A673 (cell line): ENCODE measurements around the gene ATG2B. TPM values are rescaled to one million over a fixed set of nuclear protein-coding genes. Genes with fewer than 3 reads are reported as not detected.

Experiments used
- BruUV-seq: library from RNA; stranded (reverse); fragments of 400-500 nt; replicated peaks from 2 replicates; lab custom pipeline; 2021; lab: Mats Ljungman, UMichigan
- CTCF ChIA-PET: fragments of 300-600 bp; sonication (Branson Sonifier 250); formaldehyde crosslinking; loops from one replicate; lab custom pipeline; 2022; ENCODE audit warnings: antibody characterized with exemption; lab: Charles Lee
- POLR2A ChIA-PET: fragments of 300-600 bp; sonication (Branson Sonifier 250); formaldehyde crosslinking; loops from one replicate; lab custom pipeline; 2022; ENCODE audit warnings: antibody characterized with exemption; ENCODE audit not compliant: low non-redundant PET; lab: Charles Lee
- DNase-seq: peaks from one replicate; pipeline ENCODE4 v3.0.0-alpha.2; 2015; ENCODE audit warnings: low spot score
- H3K27ac ChIP-seq: fragments of 200-600 bp; sonication (generic); 2 replicates; pipeline ENCODE4 v1.5.1; 2016; ENCODE audit warnings: mixed run types, low read depth, mild to moderate bottlenecking, mixed read lengths, antibody characterized with exemption, low read length; ENCODE audit not compliant: poor library complexity, severe bottlenecking
- H3K27me3 ChIP-seq: fragments of 200-600 bp; sonication (generic); replicated peaks from 2 replicates; pipeline ENCODE4 v1.6.1; 2017; ENCODE audit warnings: mixed run types, low read depth, mild to moderate bottlenecking, mixed read lengths, antibody characterized with exemption, low read length; ENCODE audit not compliant: insufficient read depth, poor library complexity
- H3K36me3 ChIP-seq: fragments of 200-600 bp; sonication (generic); 2 replicates; pipeline ENCODE4 v1.6.1; 2016; ENCODE audit warnings: mixed run types, mild to moderate bottlenecking, mixed read lengths, antibody characterized with exemption, low read length; ENCODE audit not compliant: insufficient read depth, poor library complexity, severe bottlenecking
- H3K4me1 ChIP-seq: fragments of 200-600 bp; sonication (generic); 2 replicates; pipeline ENCODE4 v1.6.1; 2017; ENCODE audit warnings: mixed run types, mild to moderate bottlenecking, mixed read lengths, antibody characterized with exemption, low read length; ENCODE audit not compliant: insufficient read depth, poor library complexity, severe bottlenecking
- H3K4me3 ChIP-seq: fragments of 200-600 bp; sonication (generic); 2 replicates; pipeline ENCODE4 v1.5.1; 2016; ENCODE audit warnings: low read depth, mixed run types, mild to moderate bottlenecking, mixed read lengths, low read length; ENCODE audit not compliant: poor library complexity, severe bottlenecking
- H3K9me3 ChIP-seq: fragments of 200-600 bp; sonication (generic); 2 replicates; pipeline ENCODE4 v1.6.1; 2016; ENCODE audit warnings: mixed run types, low read depth, mild to moderate bottlenecking, mixed read lengths, antibody characterized with exemption, low read length; ENCODE audit not compliant: poor library complexity, severe bottlenecking
- EZH2 ChIP-seq: fragments of 200-600 bp; sonication (generic); IDR thresholded peaks from 2 replicates; pipeline ENCODE4 v1.6.1; 2017; ENCODE audit warnings: borderline replicate concordance, low read depth, mild to moderate bottlenecking, mixed read lengths, antibody characterized with exemption, low read length; ENCODE audit not compliant: poor library complexity, severe bottlenecking
- intact Hi-C: fragments of 100-400 bp; cut with micrococcal nuclease; formaldehyde crosslinking; loops from one replicate; pipeline ENCODE4 v1.10.0; 2022; ENCODE audit not compliant: unreplicated experiment
- total RNA-seq: library from RNA; stranded (reverse); gene quantifications from 2 replicates; pipeline ENCODE4 v1.2.3, GENCODE V29; 2021
- TF ChIP-seq, protein P1 (sequence below): fragments of 300-800, 200-600 bp; sonication (generic); conservative IDR thresholded peaks from 2 replicates; pipeline ENCODE4 v1.5.1; 2017; ENCODE audit warnings: low read depth, mild to moderate bottlenecking, antibody characterized with exemption, low read length, moderate library complexity, mixed read lengths

The ATG2B gene
- total RNA-seq, 1 experiment from 2014 or later, result 22.7 TPM

GRCh38 chr14:96267336-96267735, 95.8 kb downstream of the ATG2B start:
- Histone ChIP-seq H3K9me3 (no peaks in the 10 kb centered on the region), H3K4me3 (no peak overlapping the region), H3K27me3 (no peaks in the 10 kb centered on the region), H3K36me3 (no peaks in the 10 kb centered on the region), H3K27ac (peak overlapping the region; percentile 18), H3K4me1 (peaks cover 28% of the 10 kb centered on the region)
- peak; percentile 79 for DNase-seq
- POLR2A ChIA-PET, result interaction anchor here (0.6 kb wide), 1 partner anchor 63 kb away, joined by 8 read pairs; the partner anchor contains the start of gene BDKRB2
- TF ChIP-seq EZH2, result no peak
- TF ChIP-seq, protein P1, sequence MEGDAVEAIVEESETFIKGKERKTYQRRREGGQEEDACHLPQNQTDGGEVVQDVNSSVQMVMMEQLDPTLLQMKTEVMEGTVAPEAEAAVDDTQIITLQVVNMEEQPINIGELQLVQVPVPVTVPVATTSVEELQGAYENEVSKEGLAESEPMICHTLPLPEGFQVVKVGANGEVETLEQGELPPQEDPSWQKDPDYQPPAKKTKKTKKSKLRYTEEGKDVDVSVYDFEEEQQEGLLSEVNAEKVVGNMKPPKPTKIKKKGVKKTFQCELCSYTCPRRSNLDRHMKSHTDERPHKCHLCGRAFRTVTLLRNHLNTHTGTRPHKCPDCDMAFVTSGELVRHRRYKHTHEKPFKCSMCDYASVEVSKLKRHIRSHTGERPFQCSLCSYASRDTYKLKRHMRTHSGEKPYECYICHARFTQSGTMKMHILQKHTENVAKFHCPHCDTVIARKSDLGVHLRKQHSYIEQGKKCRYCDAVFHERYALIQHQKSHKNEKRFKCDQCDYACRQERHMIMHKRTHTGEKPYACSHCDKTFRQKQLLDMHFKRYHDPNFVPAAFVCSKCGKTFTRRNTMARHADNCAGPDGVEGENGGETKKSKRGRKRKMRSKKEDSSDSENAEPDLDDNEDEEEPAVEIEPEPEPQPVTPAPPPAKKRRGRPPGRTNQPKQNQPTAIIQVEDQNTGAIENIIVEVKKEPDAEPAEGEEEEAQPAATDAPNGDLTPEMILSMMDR, result no peak
- intact Hi-C loops, result no loop called here
- CTCF ChIA-PET, result no interaction called here
- BruUV-seq, result no TSS peak

DNA sequence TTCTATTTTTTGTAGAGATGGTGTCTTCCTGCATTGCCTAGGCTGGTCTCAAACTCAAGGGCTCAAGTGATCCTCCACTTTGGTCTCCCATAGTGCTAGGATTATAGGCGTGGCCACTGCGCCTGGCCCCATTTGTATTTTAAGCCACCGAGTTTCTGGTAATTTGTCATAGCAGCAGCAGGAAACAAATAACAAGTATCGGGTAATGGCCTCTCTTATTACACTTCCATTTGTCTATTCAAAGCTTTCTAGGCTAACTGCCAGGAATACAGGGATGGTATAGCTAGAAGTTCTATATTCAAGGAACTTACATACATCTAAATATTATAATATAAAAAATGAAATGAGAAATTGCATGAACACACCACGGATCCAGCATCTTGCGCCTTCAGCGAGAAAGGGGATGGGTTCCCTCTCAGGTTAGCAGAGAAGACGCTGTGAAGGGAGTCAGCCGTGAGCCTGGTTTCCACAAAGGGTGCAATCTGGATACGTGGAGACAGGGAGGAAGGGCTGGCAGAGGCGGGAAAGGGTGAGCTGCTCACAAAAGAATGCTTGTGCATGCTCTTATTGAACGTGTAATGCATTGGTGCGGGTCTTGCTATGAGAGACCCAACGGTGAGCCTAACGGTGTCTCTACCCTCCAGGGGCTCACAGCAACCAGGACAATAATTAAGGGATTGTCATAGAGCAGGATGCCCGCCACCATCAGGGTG, 97.6 kb downstream of the ATG2B start:
- ChIA-PET POLR2A (interaction anchor here (0.5 kb wide), 1 partner anchor 70 kb away, joined by 4 read pairs; no protein-coding TSS in a partner anchor), CTCF (no interaction called here)
- DNase-seq, result peak; percentile 66
- Histone ChIP-seq H3K27me3 (no peaks in the 10 kb centered on the region), H3K4me3 (no peak overlapping the region), H3K9me3 (no peaks in the 10 kb centered on the region), H3K27ac (no peak overlapping the region), H3K36me3 (no peaks in the 10 kb centered on the region), H3K4me1 (peaks cover 28% of the 10 kb centered on the region)
- intact Hi-C loops, result no loop called here
- BruUV-seq, result no TSS peak
- TF ChIP-seq, protein P1, result no peak
- no peak for TF ChIP-seq EZH2

GRCh38 chr14:96264853-96265252, 98.3 kb downstream of the ATG2B start:
- ChIA-PET CTCF (no interaction called here), POLR2A (no interaction called here)
- TF ChIP-seq, protein P1, result peak; percentile 36
- no peak for TF ChIP-seq EZH2
- BruUV-seq, result no TSS peak
- Histone ChIP-seq H3K36me3 (no peaks in the 10 kb centered on the region), H3K4me1 (peaks cover 28% of the 10 kb centered on the region), H3K27me3 (no peaks in the 10 kb centered on the region), H3K9me3 (no peaks in the 10 kb centered on the region), H3K27ac (no peak overlapping the region), H3K4me3 (no peak overlapping the region)
- peak; percentile 21 for DNase-seq
- intact Hi-C loops, result no loop called here
